ENCODE results near the gene MYH11. TPM values are rescaled to one million over a fixed set of nuclear protein-coding genes. Genes with fewer than 3 reads are reported as not detected.
"Not testable (repeated sequence)": the region's sequence is repeated elsewhere in the genome, so short reads cannot be mapped to it uniquely, and the experiment has no call there.

Gene MYH11
- total and polyA plus RNA-seq, 5 donors = 70.6 to 420 (median 110) TPM

DNA sequence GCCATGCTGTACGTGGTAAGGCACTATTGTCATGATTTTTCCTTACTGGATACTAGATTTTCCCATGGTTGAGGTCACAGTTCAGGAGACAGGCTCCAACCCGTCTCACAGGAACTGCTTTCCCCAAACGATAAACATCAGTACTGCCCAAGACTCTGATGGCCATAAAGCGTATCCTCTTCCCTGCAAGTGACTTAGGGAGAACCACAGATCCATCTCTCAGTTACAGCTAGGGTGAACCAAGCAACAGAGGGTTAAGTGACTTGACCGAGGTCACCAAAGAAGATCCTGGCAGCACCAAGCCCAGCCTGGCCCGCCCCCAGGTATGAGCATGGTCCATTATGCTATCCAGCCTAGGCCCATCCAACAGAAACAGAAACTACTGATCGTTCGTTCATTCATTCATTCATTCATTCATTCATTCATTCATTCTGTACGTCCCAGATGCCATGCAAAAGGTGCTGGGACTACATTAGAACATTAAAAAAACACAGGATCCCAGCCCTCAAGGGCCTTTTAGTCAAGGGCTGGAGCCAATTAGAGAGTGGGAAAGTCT, 31.0 kb downstream of the MYH11 start:
- intact Hi-C loops (cut with DNase I) = loop anchor here in 2 of 4 donors (10.0 kb wide), 1 partner anchor 51 kb away; no protein-coding TSS in a partner anchor
- WGBS = 72% methylated on average over 9 of the region's 9 CpGs
- Histone ChIP-seq H3K9me3 (ENCODE audit: control insufficient read depth, low read length) (no peaks in the 10 kb centered on the region), H3K27me3 (ENCODE audit: control insufficient read depth, insufficient read depth) (no peaks in the 10 kb centered on the region), H3K4me3 (ENCODE audit: low read length) (no peak overlapping the region), H3K27ac (ENCODE audit: low read length) (no peak overlapping the region), H3K4me1 (ENCODE audit: control insufficient read depth, insufficient read depth, low read length) (no peaks in the 10 kb centered on the region)
- no peak for DNase-seq
- no peak for ATAC-seq

DNA sequence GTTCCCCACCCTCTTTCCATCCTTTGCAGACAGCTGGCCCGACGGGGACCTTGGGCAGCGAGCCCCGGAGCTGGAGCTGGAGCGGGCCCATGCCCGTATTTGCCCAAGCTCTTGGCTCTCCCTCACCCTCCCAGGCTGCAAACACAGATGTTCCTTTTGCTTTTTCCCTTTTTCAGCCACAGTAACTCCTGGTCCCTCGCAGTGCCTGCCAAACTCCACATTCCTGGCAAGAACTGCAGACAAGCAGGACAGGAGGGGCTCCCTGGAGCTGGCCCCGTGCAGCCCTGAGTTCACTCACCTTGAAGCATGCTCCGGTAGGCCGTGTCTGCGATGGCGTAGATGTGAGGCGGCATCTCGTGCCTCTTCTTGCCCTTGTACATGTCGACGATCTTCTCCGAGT, 33.9 kb downstream of the MYH11 start:
- Histone ChIP-seq H3K4me1 (ENCODE audit: control insufficient read depth, insufficient read depth, low read length) (no peaks in the 10 kb centered on the region), H3K9me3 (ENCODE audit: control insufficient read depth, low read length) (no peaks in the 10 kb centered on the region), H3K27me3 (ENCODE audit: control insufficient read depth, insufficient read depth) (no peaks in the 10 kb centered on the region), H3K27ac (ENCODE audit: low read length) (no peak overlapping the region), H3K4me3 (ENCODE audit: low read length) (no peak overlapping the region)
- WGBS = 73% methylated on average over 17 of the region's 17 CpGs
- ATAC-seq (peak; percentile 24 to 50), DNase-seq (peak in 1 of 3 donors; percentile 47)
- intact Hi-C loops (cut with DNase I) = loop anchor here in 3 of 4 donors (5.0 to 10.0 kb wide), 2 partner anchors 48 to 56 kb away; no protein-coding TSS in a partner anchor

DNA sequence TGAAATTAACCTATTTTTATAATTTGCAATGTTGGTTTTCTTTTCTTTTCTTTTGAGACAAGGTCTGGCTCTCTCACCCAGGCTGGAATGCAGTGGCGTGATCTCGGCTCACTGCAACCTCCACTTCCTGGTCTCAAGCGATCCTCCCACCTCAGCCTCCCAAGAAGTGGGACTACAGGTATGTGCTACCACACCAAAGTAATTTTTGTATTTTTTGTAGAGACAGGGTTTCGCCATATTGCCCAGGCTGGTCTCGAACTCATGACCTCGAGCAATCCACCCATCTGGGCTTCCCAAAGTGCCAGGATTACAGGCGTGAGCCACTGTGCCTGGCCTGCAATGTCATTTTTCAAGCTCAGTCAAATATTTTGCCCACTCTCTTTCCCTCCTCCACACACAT, 36.0 kb downstream of the MYH11 start:
- no peaks in the 10 kb centered on the region for H3K27me3 ChIP-seq (ENCODE audit: control insufficient read depth, insufficient read depth)
- no peak overlapping the region for H3K27ac ChIP-seq (ENCODE audit: low read length)
- no peak overlapping the region for H3K4me3 ChIP-seq (ENCODE audit: low read length)
- 92% methylated on average over 7 of the region's 7 CpGs for whole genome bisulfite sequencing
- no peaks in the 10 kb centered on the region for H3K9me3 ChIP-seq (ENCODE audit: control insufficient read depth, low read length)
- no peak for DNase-seq
- intact Hi-C loops (cut with DNase I) = loop anchor here in 3 of 4 donors (5.0 to 10.0 kb wide), 2 partner anchors 46 to 54 kb away; no protein-coding TSS in a partner anchor
- no peak for ATAC-seq
- no peaks in the 10 kb centered on the region for H3K4me1 ChIP-seq (ENCODE audit: control insufficient read depth, insufficient read depth, low read length)

DNA sequence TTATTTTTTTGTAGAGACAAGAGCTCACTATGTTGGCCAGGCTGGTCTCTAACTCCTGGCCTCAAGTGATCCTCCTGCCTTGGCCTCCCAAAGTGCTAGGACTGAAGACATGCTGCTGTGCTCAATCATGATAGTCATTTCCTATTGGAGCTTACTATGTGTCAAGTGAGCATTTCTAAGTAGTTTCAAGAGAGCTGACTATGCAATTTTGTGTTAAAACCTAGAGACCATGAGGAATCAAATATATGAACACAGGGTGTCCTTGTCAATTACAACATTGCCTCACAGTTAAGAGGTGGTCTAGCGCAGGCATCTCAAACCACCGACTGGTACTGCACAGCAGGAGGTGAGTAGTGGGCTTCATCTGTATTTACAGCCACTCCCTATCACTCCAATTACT, 37.8 kb downstream of the MYH11 start:
- Histone ChIP-seq H3K27me3 (ENCODE audit: control insufficient read depth, insufficient read depth) (no peaks in the 10 kb centered on the region), H3K9me3 (ENCODE audit: control insufficient read depth, low read length) (no peaks in the 10 kb centered on the region), H3K27ac (ENCODE audit: low read length) (no peak overlapping the region), H3K4me1 (ENCODE audit: control insufficient read depth, insufficient read depth, low read length) (no peaks in the 10 kb centered on the region), H3K4me3 (ENCODE audit: low read length) (no peak overlapping the region)
- DNase-seq (no peak), ATAC-seq (no peak)
- WGBS = 93% methylated on average over 2 of the region's 2 CpGs
- intact Hi-C loops (cut with DNase I) = loop anchor here in 1 of 4 donors (5.0 kb wide), 1 partner anchor 52 kb away; no protein-coding TSS in a partner anchor

DNA sequence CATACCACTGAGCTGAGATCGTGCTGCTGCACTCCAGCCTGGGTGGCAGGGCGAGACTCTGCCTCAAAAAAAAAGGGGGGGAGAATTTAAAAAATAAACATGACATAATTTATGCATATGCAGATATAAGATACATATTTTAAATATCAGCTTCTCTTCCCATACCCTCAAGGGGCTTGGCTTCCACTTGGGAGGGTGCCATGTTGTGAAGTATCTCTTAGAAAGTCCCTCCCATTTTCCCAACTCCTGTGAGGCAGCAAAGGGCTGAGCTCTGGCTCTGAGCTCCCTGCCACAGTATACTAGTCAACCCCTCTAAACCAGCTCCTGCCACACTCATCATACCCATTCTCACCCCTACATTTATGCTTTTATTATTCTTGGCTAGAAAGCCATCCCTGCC, 39.4 kb downstream of the MYH11 start:
- Histone ChIP-seq H3K4me3 (ENCODE audit: low read length) (no peak overlapping the region), H3K4me1 (ENCODE audit: control insufficient read depth, insufficient read depth, low read length) (no peaks in the 10 kb centered on the region)
- intact Hi-C loops (cut with DNase I) = loop anchor here in 1 of 4 donors (5.0 kb wide), 1 partner anchor 50 kb away; no protein-coding TSS in a partner anchor

DNA sequence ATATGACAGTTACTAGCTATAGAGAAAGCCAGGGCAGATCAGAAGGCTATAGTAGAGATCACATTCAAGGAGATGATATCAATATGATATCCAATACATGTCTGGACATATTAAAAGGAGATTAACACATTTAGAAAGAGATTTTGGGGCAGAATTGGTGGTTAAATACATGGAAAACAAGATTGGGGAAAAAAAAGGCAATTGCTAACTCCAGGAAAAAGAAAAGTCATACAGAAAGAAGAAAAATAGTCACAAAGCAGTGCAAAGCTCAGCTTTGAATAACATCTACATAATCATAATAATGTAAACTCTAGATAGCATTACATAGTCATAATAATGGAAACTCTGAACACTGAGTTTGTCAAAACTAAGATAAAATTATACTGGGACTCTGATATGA, 40.6 kb downstream of the MYH11 start:
- Histone ChIP-seq H3K27me3 (ENCODE audit: control insufficient read depth, insufficient read depth) (no peaks in the 10 kb centered on the region), H3K4me1 (ENCODE audit: control insufficient read depth, insufficient read depth, low read length) (peaks cover 4% of the 10 kb centered on the region), H3K9me3 (ENCODE audit: control insufficient read depth, low read length) (no peaks in the 10 kb centered on the region), H3K4me3 (ENCODE audit: low read length) (no peak overlapping the region), H3K27ac (ENCODE audit: low read length) (no peak overlapping the region)
- no peak for DNase-seq
- intact Hi-C loops (cut with DNase I) = loop anchor here in 1 of 4 donors (5.0 kb wide), 1 partner anchor 49 kb away; no protein-coding TSS in a partner anchor
- no peak for ATAC-seq

More for the DNA sequence above, 39.4 kb downstream of the MYH11 start:
- DNase-seq (no peak), ATAC-seq (no peak)
- Histone ChIP-seq H3K9me3 (ENCODE audit: control insufficient read depth, low read length) (no peaks in the 10 kb centered on the region), H3K27me3 (ENCODE audit: control insufficient read depth, insufficient read depth) (no peaks in the 10 kb centered on the region), H3K27ac (ENCODE audit: low read length) (no peak overlapping the region)
- 76% methylated on average over 2 of the region's 2 CpGs for WGBS

DNA sequence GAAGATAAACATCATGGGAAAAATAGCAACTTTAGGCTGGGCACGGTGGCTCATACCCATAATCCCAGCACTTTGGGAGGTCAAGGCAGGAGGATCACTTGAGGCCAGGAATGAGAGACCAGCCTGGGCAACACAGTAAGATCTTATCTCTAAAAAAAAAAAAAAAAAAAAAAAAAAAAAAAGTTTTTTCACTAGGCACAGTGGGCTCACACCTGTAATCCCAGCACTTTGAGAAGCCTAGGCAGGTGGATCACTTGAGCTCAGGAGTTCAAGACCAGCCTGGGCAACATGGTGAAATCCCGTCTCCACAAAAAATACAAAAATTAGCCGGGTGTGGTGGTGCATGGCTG, 44.5 kb downstream of the MYH11 start:
- H3K4me3 ChIP-seq (ENCODE audit: low read length); H3K9me3 ChIP-seq (ENCODE audit: control insufficient read depth, low read length); DNase-seq; ATAC-seq; H3K4me1 ChIP-seq (ENCODE audit: control insufficient read depth, insufficient read depth, low read length); H3K27me3 ChIP-seq (ENCODE audit: control insufficient read depth, insufficient read depth): not testable (repeated sequence)
- peak overlapping the region; percentile 91 for H3K27ac ChIP-seq (ENCODE audit: low read length)
- intact Hi-C loops (cut with DNase I) = loop anchor here in 1 of 4 donors (5.0 kb wide), 1 partner anchor 40 kb away; no protein-coding TSS in a partner anchor
- 50% methylated on average over 3 of the region's 3 CpGs for WGBS

DNA sequence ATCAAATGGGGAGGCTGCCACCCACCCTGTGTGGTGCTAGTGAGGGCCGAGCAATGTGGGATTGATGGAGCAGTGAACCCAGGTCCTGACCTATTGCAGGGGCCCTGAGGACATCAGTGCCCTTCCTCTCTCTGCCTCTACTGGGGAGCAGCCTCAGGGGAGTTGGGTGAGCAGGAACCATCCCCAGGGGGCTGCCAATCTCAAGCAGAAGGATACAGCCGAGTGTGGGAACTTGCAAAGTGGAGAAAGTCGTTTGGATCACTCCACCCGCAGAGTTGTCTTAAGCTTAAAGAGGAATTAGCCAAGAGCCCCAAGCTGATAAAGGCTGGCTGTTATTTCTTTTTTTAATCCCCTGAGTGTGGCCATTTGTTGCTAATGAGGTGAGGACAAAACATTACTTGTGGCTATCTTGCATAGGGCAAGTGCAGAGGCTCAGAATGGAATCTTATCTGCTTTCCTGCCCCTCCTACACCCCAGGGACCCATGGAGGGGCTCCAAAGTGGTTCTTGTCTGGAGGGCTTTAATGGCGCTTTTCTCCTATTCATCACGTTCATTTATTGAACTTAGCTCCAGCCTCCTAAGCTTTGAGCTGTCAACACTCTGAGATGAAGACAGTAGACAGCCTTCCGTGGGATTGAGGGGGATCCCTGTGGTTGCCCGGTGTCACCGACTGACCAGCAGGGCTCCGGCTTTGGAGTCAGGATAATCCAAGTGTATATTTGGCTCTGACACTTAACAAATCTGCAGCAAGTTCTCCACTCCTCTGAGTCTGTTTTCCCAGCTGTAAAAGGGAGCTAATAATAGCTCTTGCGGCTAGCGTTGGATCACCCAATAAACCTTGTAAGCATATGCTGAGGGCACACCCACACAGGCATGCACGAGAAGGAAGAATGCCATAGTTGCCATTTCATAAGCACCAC, 45.1 kb downstream of the MYH11 start:
- ATAC-seq (peak; percentile 92 to 93), DNase-seq (peak; percentile 63 to 81 (median 70))
- H3K27ac ChIP-seq (ENCODE audit: low read length) = peak overlapping the region; percentile 91
- no peak overlapping the region for H3K4me3 ChIP-seq (ENCODE audit: low read length)
- WGBS = 11% methylated on average over 13 of the region's 13 CpGs
- H3K9me3 ChIP-seq (ENCODE audit: control insufficient read depth, low read length) = no peaks in the 10 kb centered on the region
- peaks cover 6% of the 10 kb centered on the region for H3K4me1 ChIP-seq (ENCODE audit: control insufficient read depth, insufficient read depth, low read length)
- intact Hi-C loops (cut with DNase I) = loop anchor here in 1 of 4 donors (5.0 kb wide), 1 partner anchor 39 kb away; no protein-coding TSS in a partner anchor
- no peaks in the 10 kb centered on the region for H3K27me3 ChIP-seq (ENCODE audit: control insufficient read depth, insufficient read depth)

DNA sequence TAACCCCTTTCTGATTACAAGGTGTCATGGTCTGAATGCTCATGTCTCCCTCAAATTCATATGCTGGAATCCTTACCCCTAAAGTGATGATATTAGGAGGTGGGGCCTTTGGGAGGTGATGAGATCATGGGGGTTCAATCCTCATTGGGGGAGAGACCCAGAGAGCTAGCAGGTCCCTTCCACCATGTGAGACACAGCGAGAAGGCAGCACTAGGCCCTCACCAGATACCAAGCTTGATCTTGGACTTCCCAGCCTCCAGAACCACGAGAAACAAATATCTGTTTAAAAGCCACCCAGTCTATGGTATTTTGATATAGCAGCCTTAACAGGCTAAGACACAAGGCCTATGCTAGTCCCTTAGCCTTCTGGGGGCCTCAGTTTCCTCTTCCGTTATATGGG, 45.9 kb downstream of the MYH11 start:
- peaks cover 6% of the 10 kb centered on the region for H3K4me1 ChIP-seq (ENCODE audit: control insufficient read depth, insufficient read depth, low read length)

DNA sequence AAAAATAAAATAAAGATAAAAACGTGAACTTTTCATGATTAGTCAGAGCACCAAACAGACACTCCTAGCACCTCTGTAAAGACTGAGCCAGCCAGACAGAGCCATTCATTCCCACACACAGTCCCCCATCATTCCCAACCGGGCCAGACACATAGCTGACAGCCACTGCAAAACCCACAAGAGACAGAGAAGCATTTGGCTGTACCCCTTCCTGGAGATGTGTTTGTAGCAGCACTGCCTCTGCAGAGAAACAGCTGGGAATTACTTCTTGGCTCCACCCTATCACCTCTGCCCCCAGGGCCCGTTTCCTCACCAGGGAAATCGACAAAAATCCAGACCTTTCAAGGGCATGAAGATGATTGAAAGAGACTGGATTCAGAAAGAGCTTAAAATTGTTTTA, 46.4 kb downstream of the MYH11 start:
- no peak for DNase-seq
- peaks cover 6% of the 10 kb centered on the region for H3K4me1 ChIP-seq (ENCODE audit: control insufficient read depth, insufficient read depth, low read length)
- no peaks in the 10 kb centered on the region for H3K9me3 ChIP-seq (ENCODE audit: control insufficient read depth, low read length)
- WGBS = 46% methylated on average over 4 of the region's 4 CpGs
- ATAC-seq = no peak
- no peak overlapping the region for H3K27ac ChIP-seq (ENCODE audit: low read length)
- no peak overlapping the region for H3K4me3 ChIP-seq (ENCODE audit: low read length)
- H3K27me3 ChIP-seq (ENCODE audit: control insufficient read depth, insufficient read depth) = no peaks in the 10 kb centered on the region
- intact Hi-C loops (cut with DNase I) = loop anchor here in 1 of 4 donors (5.0 kb wide), 1 partner anchor 38 kb away; no protein-coding TSS in a partner anchor

More for the DNA sequence above, 45.9 kb downstream of the MYH11 start:
- no peak overlapping the region for H3K27ac ChIP-seq (ENCODE audit: low read length)
- H3K27me3 ChIP-seq (ENCODE audit: control insufficient read depth, insufficient read depth) = no peaks in the 10 kb centered on the region
- H3K4me3 ChIP-seq (ENCODE audit: low read length) = no peak overlapping the region
- WGBS = 89% methylated on average over 3 of the region's 3 CpGs
- ATAC-seq (no peak), DNase-seq (no peak)
- intact Hi-C loops (cut with DNase I) = loop anchor here in 1 of 4 donors (5.0 kb wide), 1 partner anchor 39 kb away; no protein-coding TSS in a partner anchor
- no peaks in the 10 kb centered on the region for H3K9me3 ChIP-seq (ENCODE audit: control insufficient read depth, low read length)

DNA sequence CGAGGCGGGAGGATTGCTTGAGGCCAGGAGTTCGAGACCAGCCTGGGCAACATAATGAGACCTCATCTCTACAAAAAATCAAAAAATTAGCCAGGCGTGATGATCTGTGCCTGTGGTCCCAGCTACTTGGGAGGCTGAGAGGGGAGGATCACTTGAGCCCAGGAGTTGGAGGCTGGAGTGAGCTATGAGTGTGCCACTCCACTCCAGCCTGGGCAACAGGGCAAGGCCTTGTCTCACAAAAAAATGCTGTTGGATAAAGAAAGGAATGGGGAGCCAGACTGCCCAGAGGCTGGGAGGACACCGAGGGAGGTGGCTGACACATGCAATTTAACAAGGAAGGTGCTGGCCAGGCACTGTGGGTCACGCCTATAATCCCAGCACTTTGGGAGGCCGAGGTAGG, 47.5 kb downstream of the MYH11 start:
- H3K4me1 ChIP-seq (ENCODE audit: control insufficient read depth, insufficient read depth, low read length); H3K9me3 ChIP-seq (ENCODE audit: control insufficient read depth, low read length); ATAC-seq; H3K27ac ChIP-seq (ENCODE audit: low read length); H3K4me3 ChIP-seq (ENCODE audit: low read length); H3K27me3 ChIP-seq (ENCODE audit: control insufficient read depth, insufficient read depth); DNase-seq; intact Hi-C loops (cut with DNase I): not testable (repeated sequence)
- 94% methylated on average over 7 of the region's 7 CpGs for WGBS
